ENCODE data around the gene CD6.
"Not testable (repeated sequence)": the region's sequence is repeated elsewhere in the genome, so short reads cannot be mapped to it uniquely, and the experiment has no call there.

The CD6 gene

GRCh38 chr11:60970890-60971289 lies 590 bp upstream of the CD6 start:
- no peak for DNase-seq (ENCODE audit: low read depth)
- H3K4me3 ChIP-seq (ENCODE audit: control insufficient read depth, low read depth, low read length), result no peak overlapping the region
- TF ChIP-seq CTCF (IDR thresholded peaks at IDR 0.05; ENCODE audit: control insufficient read depth, insufficient read depth, low read depth, low read length, missing control alignments), result no peak

GRCh38 chr11:60972182-60973030 lies 926 bp downstream of the CD6 start:
- no peak overlapping the region for H3K4me3 ChIP-seq (ENCODE audit: control insufficient read depth, low read depth, low read length)
- no peak for DNase-seq (ENCODE audit: low read depth)
- TF ChIP-seq CTCF (IDR thresholded peaks at IDR 0.05; ENCODE audit: control insufficient read depth, insufficient read depth, low read depth, low read length, missing control alignments), result no peak

GRCh38 chr11:60973699-60974098 lies 2.2 kb downstream of the CD6 start:
- no peak for DNase-seq (ENCODE audit: low read depth)
- H3K4me3 ChIP-seq (ENCODE audit: control insufficient read depth, low read depth, low read length), result no peak overlapping the region
- TF ChIP-seq CTCF (IDR thresholded peaks at IDR 0.05; ENCODE audit: control insufficient read depth, insufficient read depth, low read depth, low read length, missing control alignments), result no peak

GRCh38 chr11:60974316-60974715 lies 2.8 kb downstream of the CD6 start:
- not testable (repeated sequence) for DNase-seq (ENCODE audit: low read depth); H3K4me3 ChIP-seq (ENCODE audit: control insufficient read depth, low read depth, low read length)

- no peak overlapping the region for H3K4me3 ChIP-seq (ENCODE audit: control insufficient read depth, low read depth, low read length)
- DNase-seq (ENCODE audit: low read depth), result no peak
- no peak for TF ChIP-seq CTCF (IDR thresholded peaks at IDR 0.05; ENCODE audit: control insufficient read depth, insufficient read depth, low read depth, low read length, missing control alignments)
These were observed 3.2 kb downstream of the CD6 start for GRCh38 chr11:60974726-60975125.

- no peak overlapping the region for H3K4me3 ChIP-seq (ENCODE audit: control insufficient read depth, low read depth, low read length)
- no peak for DNase-seq (ENCODE audit: low read depth)
- no peak for TF ChIP-seq CTCF (IDR thresholded peaks at IDR 0.05; ENCODE audit: control insufficient read depth, insufficient read depth, low read depth, low read length, missing control alignments)
These were observed 5.7 kb downstream of the CD6 start for GRCh38 chr11:60977224-60977623.

GRCh38 chr11:60977836-60978235 lies 6.4 kb downstream of the CD6 start:
- H3K4me3 ChIP-seq (ENCODE audit: control insufficient read depth, low read depth, low read length), result no peak overlapping the region
- no peak for TF ChIP-seq CTCF (IDR thresholded peaks at IDR 0.05; ENCODE audit: control insufficient read depth, insufficient read depth, low read depth, low read length, missing control alignments)
- no peak for DNase-seq (ENCODE audit: low read depth)

All from AG09309 (cell line).